ENCODE measurements around the gene MRPL36. TPM values are rescaled to one million over a fixed set of nuclear protein-coding genes. Genes with fewer than 3 reads are reported as not detected.

Gene MRPL36
- total and polyA plus RNA-seq, 2 donors (not counting 3 experiments of a cell fraction or from before 2014, with no cell fraction given) = 70.3 to 72.7 TPM

DNA sequence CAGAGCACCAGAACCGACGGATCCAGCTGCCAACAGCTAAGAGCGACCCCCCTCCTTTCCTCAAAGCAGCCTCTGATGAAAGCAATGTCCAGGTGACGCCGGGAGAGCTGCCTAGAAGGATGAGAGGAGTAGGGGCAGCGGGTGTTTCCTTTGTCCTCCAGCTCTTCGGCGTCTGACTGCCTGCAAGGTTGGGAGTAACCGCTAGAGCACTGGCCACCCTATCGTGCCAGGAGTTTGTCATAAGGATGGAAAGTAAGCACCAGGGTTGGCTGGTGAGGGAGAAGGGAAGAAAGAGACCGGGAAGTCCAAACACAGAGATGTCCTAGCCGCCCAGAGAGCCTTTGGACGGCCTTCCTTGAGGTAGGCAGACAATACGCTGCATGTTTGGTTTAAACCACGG is 10.8 kb downstream of the MRPL36 start:
- CTCF ChIA-PET = interaction anchor here (1.0 kb wide), 1 partner anchor 16 kb away, joined by 3 read pairs; no protein-coding TSS in a partner anchor
- no peak for FAIRE-seq
- BruUV-seq (replicated peaks) = no TSS peak
- H3K27me3 ChIP-seq (ENCODE audit: control insufficient read depth in 2 of 2, insufficient read depth in 2 of 2, low read length in 2 of 2) = no peaks in the 10 kb centered on the region
- H3K4me1 ChIP-seq (ENCODE audit: control insufficient read depth, extremely low read depth, insufficient read depth, low read length) = peaks cover 38% of the 10 kb centered on the region
- H3K9me1 ChIP-seq (replicated peaks; ENCODE audit: control insufficient read depth, extremely low read depth, insufficient read depth, low read length) = no peaks in the 10 kb centered on the region
- H3K9ac ChIP-seq (replicated peaks; ENCODE audit: extremely low read depth, insufficient read depth, low read length) = no peak overlapping the region
- H2AFZ ChIP-seq (ENCODE audit: low read depth, low read length) = no peak overlapping the region
- no peaks in the 10 kb centered on the region for H4K20me1 ChIP-seq (replicated peaks; ENCODE audit: control insufficient read depth, extremely low read depth, insufficient read depth, low read length)
- dilution Hi-C loops (cut with MboI; ENCODE audit: extremely low pct_ligation_motif_present, low sequenced_read_pairs) (no loop called here), intact Hi-C loops (cut with micrococcal nuclease) (no loop called here)
- H3K27ac ChIP-seq (ENCODE audit: insufficient read depth, low read depth, low read length) = no peak overlapping the region
- H3K79me2 ChIP-seq (ENCODE audit: control insufficient read depth, insufficient read depth, low read length) = no peaks in the 10 kb centered on the region
- POLR2A ChIA-PET = no interaction called here
- no peaks in the 10 kb centered on the region for H3K36me3 ChIP-seq (ENCODE audit: control insufficient read depth in 2 of 2, extremely low read depth in 1 of 2, insufficient read depth in 2 of 2, low read length in 2 of 2)
- no peak overlapping the region for H3K4me2 ChIP-seq (ENCODE audit: insufficient read depth, low read length)
- no peaks in the 10 kb centered on the region for H3K9me3 ChIP-seq (replicated peaks; ENCODE audit: control insufficient read depth, insufficient read depth, low read length)
- no peak for TF ChIP-seq POLR2AphosphoS5 (IDR thresholded peaks at IDR 0.05; ENCODE audit: insufficient read depth, low read depth, low read length)
- TF ChIP-seq FOS (IDR thresholded peaks at IDR 0.05; ENCODE audit: borderline replicate concordance, insufficient read depth, low read length) = no peak
- no peak for TF ChIP-seq POLR2A (IDR thresholded peaks at IDR 0.05; ENCODE audit: low read depth, low read length)
- TF ChIP-seq EZH2 (IDR thresholded peaks at IDR 0.05; ENCODE audit: borderline replicate concordance, low read depth, low read length, severe bottlenecking) = no peak
- TF ChIP-seq, protein P1, sequence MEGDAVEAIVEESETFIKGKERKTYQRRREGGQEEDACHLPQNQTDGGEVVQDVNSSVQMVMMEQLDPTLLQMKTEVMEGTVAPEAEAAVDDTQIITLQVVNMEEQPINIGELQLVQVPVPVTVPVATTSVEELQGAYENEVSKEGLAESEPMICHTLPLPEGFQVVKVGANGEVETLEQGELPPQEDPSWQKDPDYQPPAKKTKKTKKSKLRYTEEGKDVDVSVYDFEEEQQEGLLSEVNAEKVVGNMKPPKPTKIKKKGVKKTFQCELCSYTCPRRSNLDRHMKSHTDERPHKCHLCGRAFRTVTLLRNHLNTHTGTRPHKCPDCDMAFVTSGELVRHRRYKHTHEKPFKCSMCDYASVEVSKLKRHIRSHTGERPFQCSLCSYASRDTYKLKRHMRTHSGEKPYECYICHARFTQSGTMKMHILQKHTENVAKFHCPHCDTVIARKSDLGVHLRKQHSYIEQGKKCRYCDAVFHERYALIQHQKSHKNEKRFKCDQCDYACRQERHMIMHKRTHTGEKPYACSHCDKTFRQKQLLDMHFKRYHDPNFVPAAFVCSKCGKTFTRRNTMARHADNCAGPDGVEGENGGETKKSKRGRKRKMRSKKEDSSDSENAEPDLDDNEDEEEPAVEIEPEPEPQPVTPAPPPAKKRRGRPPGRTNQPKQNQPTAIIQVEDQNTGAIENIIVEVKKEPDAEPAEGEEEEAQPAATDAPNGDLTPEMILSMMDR (IDR thresholded peaks at IDR 0.05; ENCODE audit: extremely low read depth in 1 of 2, insufficient read depth in 1 of 2, low read depth in 1 of 2, low read length in 2 of 2) = no peak
- TF ChIP-seq MYC (IDR thresholded peaks at IDR 0.05; ENCODE audit: low read depth, low read length) = no peak
- TF ChIP-seq, protein P2, sequence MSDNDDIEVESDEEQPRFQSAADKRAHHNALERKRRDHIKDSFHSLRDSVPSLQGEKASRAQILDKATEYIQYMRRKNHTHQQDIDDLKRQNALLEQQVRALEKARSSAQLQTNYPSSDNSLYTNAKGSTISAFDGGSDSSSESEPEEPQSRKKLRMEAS (IDR thresholded peaks at IDR 0.05; ENCODE audit: insufficient read depth, insufficient read length) = no peak
- TF ChIP-seq GATA2 (IDR thresholded peaks at IDR 0.05; ENCODE audit: insufficient read depth, insufficient read length, low read depth, low read length) = no peak
- TF ChIP-seq JUN (IDR thresholded peaks at IDR 0.05; ENCODE audit: borderline replicate concordance, insufficient read depth, insufficient read length, low read depth) = no peak
- H3K4me3 ChIP-seq (replicated peaks in 1 of 3; ENCODE audit: insufficient read depth in 1 of 3, low read depth in 1 of 3, low read length in 3 of 3) = no peak overlapping the region
- DNase-seq (ENCODE audit: low read depth, low spot score) = no peak

Data from endothelial cell of umbilical vein (primary cell).